Effector memory CD4-positive, alpha-beta T cell (primary cell): ENCODE results near the gene CEP170B.
A peak's percentile ranks its signal among the peaks of the same experiment; 100 is the strongest.

Experiments
- DNase-seq, 3 donors: peaks; one replicate each; pipeline ENCODE4 v3.0.0-alpha.2; 2020
- H3K27ac ChIP-seq: 2 replicates; pipeline ENCODE4 v1.7.0; 2013; ENCODE audit warnings: mild to moderate bottlenecking, low read length, moderate library complexity; ENCODE audit not compliant: insufficient read depth, poor library complexity, severe bottlenecking
- H3K27me3 ChIP-seq: replicated peaks from 2 replicates; pipeline ENCODE4 v1.7.0; 2013; ENCODE audit warnings: mild to moderate bottlenecking, low read length; ENCODE audit not compliant: insufficient read depth, control insufficient read depth, poor library complexity, severe bottlenecking
- H3K36me3 ChIP-seq: 2 replicates; pipeline ENCODE4 v1.7.0; 2013; ENCODE audit warnings: mild to moderate bottlenecking, low read length, moderate library complexity; ENCODE audit not compliant: control insufficient read depth, insufficient read depth
- H3K4me1 ChIP-seq: 2 replicates; pipeline ENCODE4 v1.7.0; 2013; ENCODE audit warnings: low read length, mild to moderate bottlenecking; ENCODE audit not compliant: control insufficient read depth, insufficient read depth, poor library complexity, severe bottlenecking
- H3K4me3 ChIP-seq: 2 replicates; pipeline ENCODE4 v1.7.0; 2013; ENCODE audit warnings: low read length, low read depth, mild to moderate bottlenecking; ENCODE audit not compliant: insufficient read depth, poor library complexity, severe bottlenecking
- H3K9me3 ChIP-seq: 2 replicates; pipeline ENCODE4 v1.7.0; 2013; ENCODE audit warnings: mild to moderate bottlenecking, low read length, moderate library complexity; ENCODE audit not compliant: control insufficient read depth

CEP170B gene

GRCh38 chr14:104874110-104874531, 9.1 kb downstream of the CEP170B start:
- Histone ChIP-seq H3K27me3 (no peaks in the 10 kb centered on the region), H3K36me3 (no peaks in the 10 kb centered on the region), H3K4me1 (no peaks in the 10 kb centered on the region), H3K9me3 (no peaks in the 10 kb centered on the region), H3K4me3 (no peak overlapping the region), H3K27ac (no peak overlapping the region)
- DNase-seq = no peak

DNA sequence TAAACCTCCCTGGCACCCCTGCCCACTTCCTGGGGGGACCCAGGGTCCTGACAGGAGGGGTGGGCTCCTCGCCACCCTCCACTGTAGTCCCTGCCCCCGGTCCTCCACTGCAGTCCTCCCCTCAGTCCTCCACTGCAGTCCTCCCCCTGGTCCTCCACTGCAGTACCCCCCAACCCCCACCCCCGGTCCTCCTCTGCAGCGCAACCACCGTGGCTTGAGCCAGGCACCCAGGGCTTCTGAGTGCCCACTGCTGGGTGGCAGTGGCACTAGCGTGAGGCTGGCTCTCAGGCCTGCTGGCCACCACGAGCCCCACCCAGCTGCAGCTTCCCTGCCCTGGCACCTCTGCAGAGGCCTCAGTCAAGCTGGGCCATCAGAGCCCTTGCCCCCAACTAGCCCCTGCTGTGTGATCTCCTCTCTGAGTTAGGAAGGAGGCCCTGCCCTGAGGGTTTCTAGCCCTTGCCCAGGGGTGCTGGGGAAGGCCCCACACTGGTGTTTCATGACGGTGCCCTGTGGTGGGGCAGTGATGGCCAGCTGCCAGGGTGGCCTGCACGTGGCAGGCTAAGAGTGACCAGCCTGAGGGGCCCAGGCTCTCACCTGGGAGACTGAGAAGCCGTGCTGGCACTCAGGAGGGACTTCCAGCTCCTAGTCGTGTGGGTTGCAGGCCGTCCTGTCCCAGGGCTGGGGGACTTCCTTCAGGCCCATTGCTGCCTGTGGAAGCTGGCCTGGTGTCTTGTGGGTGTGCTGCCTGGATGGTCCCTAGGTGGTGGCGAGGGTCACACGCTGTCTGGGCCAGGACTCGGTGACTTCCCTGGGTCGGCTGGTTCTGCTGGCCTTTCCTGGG, 9.7 kb downstream of the CEP170B start:
- no peaks in the 10 kb centered on the region for H3K36me3 ChIP-seq

GRCh38 chr14:104875412-104875751, 10.3 kb downstream of the CEP170B start:
- no peaks in the 10 kb centered on the region for H3K9me3 ChIP-seq
- no peaks in the 10 kb centered on the region for H3K27me3 ChIP-seq
- no peak overlapping the region for H3K27ac ChIP-seq
- no peak overlapping the region for H3K4me3 ChIP-seq
- no peak for DNase-seq
- no peaks in the 10 kb centered on the region for H3K4me1 ChIP-seq
- no peaks in the 10 kb centered on the region for H3K36me3 ChIP-seq

More for the DNA sequence above, 9.7 kb downstream of the CEP170B start:
- Histone ChIP-seq H3K27me3 (no peaks in the 10 kb centered on the region), H3K9me3 (no peaks in the 10 kb centered on the region), H3K27ac (no peak overlapping the region), H3K4me3 (no peak overlapping the region), H3K4me1 (no peaks in the 10 kb centered on the region)
- no peak for DNase-seq

- H3K27ac ChIP-seq = no peak overlapping the region
- no peaks in the 10 kb centered on the region for H3K27me3 ChIP-seq
- no peak for DNase-seq
- H3K4me1 ChIP-seq = no peaks in the 10 kb centered on the region
- no peaks in the 10 kb centered on the region for H3K9me3 ChIP-seq
- no peak overlapping the region for H3K4me3 ChIP-seq
- no peaks in the 10 kb centered on the region for H3K36me3 ChIP-seq
Observed at GRCh38 chr14:104875811-104876210, 10.7 kb downstream of the CEP170B start.

DNA sequence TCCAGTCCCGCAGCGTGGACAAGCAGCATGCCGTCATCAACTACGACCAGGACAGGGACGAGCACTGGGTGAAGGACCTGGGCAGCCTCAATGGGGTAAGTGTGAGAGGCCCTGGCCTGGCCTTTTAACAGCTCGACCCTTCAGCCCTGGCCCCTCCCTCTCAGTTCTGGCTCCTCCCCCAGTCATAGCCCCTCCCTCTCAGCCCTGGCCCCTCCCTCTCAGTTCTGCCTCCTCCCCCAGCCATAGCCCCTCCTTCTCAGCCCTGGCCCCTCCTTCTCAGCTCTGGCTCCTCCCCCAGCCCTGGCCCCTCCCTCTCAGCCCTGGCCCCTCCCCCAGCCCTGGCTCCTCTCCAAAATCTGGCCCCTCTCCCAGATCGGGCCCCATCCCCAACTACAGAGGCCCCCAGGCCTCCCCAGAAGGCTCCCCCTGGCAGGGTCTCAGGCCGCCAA, 11.2 kb downstream of the CEP170B start:
- no peak overlapping the region for H3K4me3 ChIP-seq
- H3K9me3 ChIP-seq = no peaks in the 10 kb centered on the region
- peak; percentile 9 to 23 (median 22) for DNase-seq
- H3K27me3 ChIP-seq = no peaks in the 10 kb centered on the region
- H3K4me1 ChIP-seq = no peaks in the 10 kb centered on the region
- H3K36me3 ChIP-seq = no peaks in the 10 kb centered on the region
- no peak overlapping the region for H3K27ac ChIP-seq

DNA sequence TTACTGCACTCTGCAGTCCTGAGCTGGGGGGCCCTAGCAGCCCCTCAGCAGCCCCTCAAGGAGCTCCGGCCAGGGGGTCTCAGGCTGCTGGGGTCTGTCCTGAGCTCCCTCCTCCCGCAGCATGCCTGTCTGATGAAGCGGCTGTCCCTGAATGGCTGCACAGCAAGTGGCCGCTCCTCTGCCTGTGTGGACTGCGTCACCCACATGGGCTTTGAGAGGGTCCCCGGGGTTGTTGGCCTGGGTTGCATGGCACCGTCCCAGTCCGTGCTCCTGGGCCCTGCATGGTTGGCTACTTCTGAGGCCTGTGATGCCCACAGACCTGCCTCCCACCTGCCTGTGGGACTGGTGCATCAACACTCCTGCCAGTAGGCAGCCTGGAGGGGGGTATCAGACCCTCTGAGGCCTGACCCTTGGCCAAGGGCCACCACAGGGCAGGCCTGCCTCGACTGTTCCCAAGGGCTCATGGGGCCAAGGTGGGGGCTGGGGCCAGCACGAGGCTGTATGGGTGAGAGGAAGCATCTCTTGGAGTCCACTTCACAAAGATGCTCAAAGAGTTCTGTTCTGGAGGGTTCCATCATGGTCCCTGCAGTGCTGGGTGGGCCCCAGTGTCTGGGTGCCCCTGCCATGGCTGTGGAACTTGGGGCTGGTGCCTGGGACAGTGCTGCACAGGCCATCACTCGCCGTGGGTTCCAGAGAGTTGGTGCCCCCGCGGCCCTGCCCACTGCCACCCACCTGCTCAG, 12.2 kb downstream of the CEP170B start:
- Histone ChIP-seq H3K27me3 (no peaks in the 10 kb centered on the region), H3K27ac (no peak overlapping the region), H3K9me3 (no peaks in the 10 kb centered on the region), H3K36me3 (no peaks in the 10 kb centered on the region), H3K4me3 (no peak overlapping the region), H3K4me1 (no peaks in the 10 kb centered on the region)
- no peak for DNase-seq

GRCh38 chr14:104877806-104878550, 12.9 kb downstream of the CEP170B start:
- DNase-seq = no peak
- no peaks in the 10 kb centered on the region for H3K36me3 ChIP-seq
- no peak overlapping the region for H3K27ac ChIP-seq
- no peak overlapping the region for H3K4me3 ChIP-seq
- no peaks in the 10 kb centered on the region for H3K4me1 ChIP-seq
- no peaks in the 10 kb centered on the region for H3K27me3 ChIP-seq
- H3K9me3 ChIP-seq = no peaks in the 10 kb centered on the region

- no peaks in the 10 kb centered on the region for H3K27me3 ChIP-seq
- no peak overlapping the region for H3K27ac ChIP-seq
- H3K36me3 ChIP-seq = no peaks in the 10 kb centered on the region
- H3K4me3 ChIP-seq = no peak overlapping the region
- no peaks in the 10 kb centered on the region for H3K4me1 ChIP-seq
- no peaks in the 10 kb centered on the region for H3K9me3 ChIP-seq
- no peak for DNase-seq
Observed at GRCh38 chr14:104878582-104878981, 13.5 kb downstream of the CEP170B start.

- no peaks in the 10 kb centered on the region for H3K9me3 ChIP-seq
- no peaks in the 10 kb centered on the region for H3K36me3 ChIP-seq
- no peaks in the 10 kb centered on the region for H3K27me3 ChIP-seq
- H3K27ac ChIP-seq = no peak overlapping the region
- H3K4me3 ChIP-seq = no peak overlapping the region
- no peak for DNase-seq
- H3K4me1 ChIP-seq = no peaks in the 10 kb centered on the region
Observed at GRCh38 chr14:104879201-104879982, 14.3 kb downstream of the CEP170B start.
